ENCODE measurements around the gene FRS2.

DNA sequence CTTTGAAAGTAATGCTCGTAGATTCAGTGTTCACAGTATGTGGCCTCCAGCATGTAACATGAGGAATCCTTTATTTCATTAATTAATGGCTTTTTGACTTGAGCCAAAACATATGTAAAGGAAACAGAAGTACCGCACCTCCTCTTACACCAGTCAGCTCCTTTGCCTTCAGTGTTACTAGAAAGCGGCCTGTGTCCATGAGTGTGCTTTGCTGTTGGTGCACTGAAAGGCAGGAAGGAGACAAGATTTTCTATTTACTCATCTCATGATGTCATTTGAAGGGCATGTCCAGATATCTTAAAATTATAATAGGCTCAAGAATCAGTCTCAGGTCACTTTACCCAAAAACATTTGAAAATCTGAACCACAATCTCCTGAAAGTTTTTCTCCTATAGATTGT is 105.2 kb downstream of the FRS2 start:
- TF ChIP-seq CTCF (IDR thresholded peaks at IDR 0.05) (no peak), POLR2A (IDR thresholded peaks at IDR 0.05) (no peak)
